ENCODE data around the gene GRAMD4. TPM values are rescaled to one million over a fixed set of nuclear protein-coding genes. Genes with fewer than 3 reads are reported as not detected.

The GRAMD4 gene
- total RNA-seq, 4 donors from 2014 or later: 19.1 to 25.4 (median 19.5) TPM

GRCh38 chr22:46649141-46650077 is 29.2 kb downstream of the GRAMD4 start:
- DNase-seq (ENCODE audit: low spot score) (no peak), ATAC-seq (ENCODE audit: low FRiP score) (no peak)
- no peak for TF ChIP-seq CTCF (IDR thresholded peaks at IDR 0.05)

GRCh38 chr22:46650078-46650810 is 30.1 kb downstream of the GRAMD4 start:
- ATAC-seq (ENCODE audit: low FRiP score) (no peak), DNase-seq (ENCODE audit: low spot score) (no peak)
- TF ChIP-seq CTCF (IDR thresholded peaks at IDR 0.05): no peak

GRCh38 chr22:46651316-46651715 is 31.1 kb downstream of the GRAMD4 start:
- ATAC-seq (ENCODE audit: low FRiP score): no peak
- no peak for DNase-seq (ENCODE audit: low spot score)
- no peak for TF ChIP-seq CTCF (IDR thresholded peaks at IDR 0.05)

GRCh38 chr22:46652081-46652846 is 32.1 kb downstream of the GRAMD4 start:
- ATAC-seq (ENCODE audit: low FRiP score) (no peak), DNase-seq (ENCODE audit: low spot score) (no peak)
- no peak for TF ChIP-seq CTCF (IDR thresholded peaks at IDR 0.05)

GRCh38 chr22:46652847-46653331 is 32.7 kb downstream of the GRAMD4 start:
- ATAC-seq (ENCODE audit: low FRiP score): no peak
- no peak for TF ChIP-seq CTCF (IDR thresholded peaks at IDR 0.05)
- no peak for DNase-seq (ENCODE audit: low spot score)

GRCh38 chr22:46653596-46653995 is 33.4 kb downstream of the GRAMD4 start:
- DNase-seq (ENCODE audit: low spot score) (no peak), ATAC-seq (ENCODE audit: low FRiP score) (no peak)
- TF ChIP-seq CTCF (IDR thresholded peaks at IDR 0.05): no peak
